Measurements from ENCODE around the gene AKNA. TPM values are rescaled to one million over a fixed set of nuclear protein-coding genes. Genes with fewer than 3 reads are reported as not detected.

Gene AKNA
- polyA plus RNA-seq, 3 donors: 3.3 to 147 (median 7.3) TPM

- no peak overlapping the region for H3K9ac ChIP-seq (ENCODE audit: insufficient read depth, low read length, poor library complexity, severe bottlenecking)
- H3K4me3 ChIP-seq (replicated peaks in 1 of 3; ENCODE audit: low read depth in 2 of 3, low read length in 3 of 3): no peak overlapping the region
- peaks cover 97 to 99% of the 10 kb centered on the region in 2 donors for H3K36me3 ChIP-seq (replicated peaks in 1 of 2; ENCODE audit: control insufficient read depth in 1 of 2, insufficient read depth in 2 of 2, low read length in 2 of 2)
- peaks cover 0 to 5% (median 0%) of the 10 kb centered on the region in 7 donors for H3K9me3 Mint-ChIP-seq
- no peak for TF ChIP-seq CTCF (IDR thresholded peaks at IDR 0.05)
- peak overlapping the region in 1 of 2 donors; percentile 56 for H3K27ac ChIP-seq (ENCODE audit: low read depth in 1 of 2, low read length in 2 of 2)
- H3K79me2 ChIP-seq (ENCODE audit: insufficient read depth, low read length): peaks cover 7% of the 10 kb centered on the region
- H3K4me1 Mint-ChIP-seq: peaks cover 26% of the 10 kb centered on the region
- H2AFZ ChIP-seq (ENCODE audit: insufficient read depth, low read depth, low read length, poor library complexity, severe bottlenecking): no peak overlapping the region
- WGBS (ENCODE audit: insufficient coverage): 97% methylated on average over 3 of the region's 9 CpGs
- H3K36me3 Mint-ChIP-seq: peaks cover 92 to 98% of the 10 kb centered on the region in 2 donors
- no peaks in the 10 kb centered on the region for H3K27me3 ChIP-seq (ENCODE audit: control insufficient read depth in 2 of 2, insufficient read depth in 2 of 2, low read length in 2 of 2)
- peak overlapping the region in 4 of 7 donors; percentile 33 to 60 (median 54) for H3K27ac Mint-ChIP-seq
- peaks cover 94% of the 10 kb centered on the region for H4K20me1 ChIP-seq (ENCODE audit: insufficient read depth, low read length)
- no peak overlapping the region for H3K4me2 ChIP-seq (replicated peaks; ENCODE audit: extremely low read depth, low read length, poor library complexity, severe bottlenecking)
- intact Hi-C loops (cut with micrococcal nuclease): loop anchor here (10.0 kb wide), 3 partner anchors 51 to 311 kb away; partner anchors contain the start of gene TEX53 (in 1 of the 2)
- peaks cover 14 to 19% of the 10 kb centered on the region in 2 donors for H3K4me1 ChIP-seq (ENCODE audit: control insufficient read depth in 1 of 2, insufficient read depth in 2 of 2, low read length in 2 of 2)
- H3K9me3 ChIP-seq (replicated peaks in 1 of 2; ENCODE audit: control insufficient read depth in 1 of 2, insufficient read depth in 1 of 2, low read length in 2 of 2): no peaks in the 10 kb centered on the region
- H3K27me3 Mint-ChIP-seq (ENCODE audit: low read depth in 3 of 3): peaks cover 0 to 2% (median 0%) of the 10 kb centered on the region in 3 donors
- DNase-seq: no peak
- no peak overlapping the region for H3K4me3 Mint-ChIP-seq
Measured at GRCh38 chr9:114343471-114344187, 44.2 kb downstream of the AKNA start.

- H3K9me3 ChIP-seq (replicated peaks in 1 of 2; ENCODE audit: control insufficient read depth in 1 of 2, insufficient read depth in 1 of 2, low read length in 2 of 2): no peaks in the 10 kb centered on the region
- no peak overlapping the region for H3K4me3 ChIP-seq (replicated peaks in 1 of 3; ENCODE audit: low read depth in 2 of 3, low read length in 3 of 3)
- peaks cover 97 to 99% of the 10 kb centered on the region in 2 donors for H3K36me3 ChIP-seq (replicated peaks in 1 of 2; ENCODE audit: control insufficient read depth in 1 of 2, insufficient read depth in 2 of 2, low read length in 2 of 2)
- peaks cover 24% of the 10 kb centered on the region for H3K4me1 Mint-ChIP-seq
- H2AFZ ChIP-seq (ENCODE audit: insufficient read depth, low read depth, low read length, poor library complexity, severe bottlenecking): no peak overlapping the region
- H3K9ac ChIP-seq (ENCODE audit: insufficient read depth, low read length, poor library complexity, severe bottlenecking): no peak overlapping the region
- no peak for DNase-seq
- no peak for TF ChIP-seq CTCF (IDR thresholded peaks at IDR 0.05)
- no peaks in the 10 kb centered on the region for H3K27me3 ChIP-seq (ENCODE audit: control insufficient read depth in 2 of 2, insufficient read depth in 2 of 2, low read length in 2 of 2)
- H3K4me3 Mint-ChIP-seq: no peak overlapping the region
- no peak overlapping the region for H3K4me2 ChIP-seq (replicated peaks; ENCODE audit: extremely low read depth, low read length, poor library complexity, severe bottlenecking)
- peak overlapping the region in 1 of 2 donors; percentile 56 for H3K27ac ChIP-seq (ENCODE audit: low read depth in 1 of 2, low read length in 2 of 2)
- peaks cover 92 to 98% of the 10 kb centered on the region in 2 donors for H3K36me3 Mint-ChIP-seq
- H3K9me3 Mint-ChIP-seq: peaks cover 0 to 5% (median 0%) of the 10 kb centered on the region in 7 donors
- 57% methylated on average over 1 of the region's 5 CpGs for WGBS (ENCODE audit: insufficient coverage)
- H3K79me2 ChIP-seq (ENCODE audit: insufficient read depth, low read length): peaks cover 7% of the 10 kb centered on the region
- H3K27ac Mint-ChIP-seq: peak overlapping the region in 3 of 7 donors; percentile 33 to 60 (median 58)
- H4K20me1 ChIP-seq (ENCODE audit: insufficient read depth, low read length): peaks cover 94% of the 10 kb centered on the region
- intact Hi-C loops (cut with micrococcal nuclease): loop anchor here (10.0 kb wide), 3 partner anchors 52 to 312 kb away; partner anchors contain the start of gene TEX53 (in 1 of the 2)
- H3K27me3 Mint-ChIP-seq (ENCODE audit: low read depth in 3 of 3): peaks cover 0 to 2% (median 0%) of the 10 kb centered on the region in 3 donors
- peaks cover 14 to 19% of the 10 kb centered on the region in 2 donors for H3K4me1 ChIP-seq (ENCODE audit: control insufficient read depth in 1 of 2, insufficient read depth in 2 of 2, low read length in 2 of 2)
Measured at GRCh38 chr9:114342755-114343440, 44.9 kb downstream of the AKNA start.
